Measurements from ENCODE around the gene PYGL.
A peak's percentile ranks its signal among the peaks of the same experiment; 100 is the strongest.

Gene PYGL

DNA sequence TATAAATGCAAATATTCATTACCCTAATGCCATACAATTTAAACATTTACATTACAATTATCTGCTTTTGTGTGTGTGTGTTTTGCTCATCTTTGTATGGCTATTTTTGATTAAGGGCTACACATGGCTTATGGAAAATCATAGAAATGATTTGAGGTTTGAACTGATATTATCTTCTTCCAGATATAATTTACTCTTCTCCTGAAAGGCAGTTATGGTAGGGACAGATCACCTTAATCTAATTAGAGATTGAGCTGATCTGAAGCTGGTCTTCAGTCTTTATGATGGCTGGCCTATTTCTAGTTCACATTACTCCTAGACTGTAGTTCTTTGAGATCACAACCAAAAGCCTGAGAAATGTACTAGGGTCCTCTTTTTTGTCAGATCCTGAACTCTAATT lies 56.8 kb downstream of the PYGL start:
- DNase-seq (ENCODE audit: low spot score), result no peak
- TF ChIP-seq, protein P1, sequence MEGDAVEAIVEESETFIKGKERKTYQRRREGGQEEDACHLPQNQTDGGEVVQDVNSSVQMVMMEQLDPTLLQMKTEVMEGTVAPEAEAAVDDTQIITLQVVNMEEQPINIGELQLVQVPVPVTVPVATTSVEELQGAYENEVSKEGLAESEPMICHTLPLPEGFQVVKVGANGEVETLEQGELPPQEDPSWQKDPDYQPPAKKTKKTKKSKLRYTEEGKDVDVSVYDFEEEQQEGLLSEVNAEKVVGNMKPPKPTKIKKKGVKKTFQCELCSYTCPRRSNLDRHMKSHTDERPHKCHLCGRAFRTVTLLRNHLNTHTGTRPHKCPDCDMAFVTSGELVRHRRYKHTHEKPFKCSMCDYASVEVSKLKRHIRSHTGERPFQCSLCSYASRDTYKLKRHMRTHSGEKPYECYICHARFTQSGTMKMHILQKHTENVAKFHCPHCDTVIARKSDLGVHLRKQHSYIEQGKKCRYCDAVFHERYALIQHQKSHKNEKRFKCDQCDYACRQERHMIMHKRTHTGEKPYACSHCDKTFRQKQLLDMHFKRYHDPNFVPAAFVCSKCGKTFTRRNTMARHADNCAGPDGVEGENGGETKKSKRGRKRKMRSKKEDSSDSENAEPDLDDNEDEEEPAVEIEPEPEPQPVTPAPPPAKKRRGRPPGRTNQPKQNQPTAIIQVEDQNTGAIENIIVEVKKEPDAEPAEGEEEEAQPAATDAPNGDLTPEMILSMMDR (IDR thresholded peaks at IDR 0.05; ENCODE audit: extremely low read depth, missing control alignments), result no peak

DNA sequence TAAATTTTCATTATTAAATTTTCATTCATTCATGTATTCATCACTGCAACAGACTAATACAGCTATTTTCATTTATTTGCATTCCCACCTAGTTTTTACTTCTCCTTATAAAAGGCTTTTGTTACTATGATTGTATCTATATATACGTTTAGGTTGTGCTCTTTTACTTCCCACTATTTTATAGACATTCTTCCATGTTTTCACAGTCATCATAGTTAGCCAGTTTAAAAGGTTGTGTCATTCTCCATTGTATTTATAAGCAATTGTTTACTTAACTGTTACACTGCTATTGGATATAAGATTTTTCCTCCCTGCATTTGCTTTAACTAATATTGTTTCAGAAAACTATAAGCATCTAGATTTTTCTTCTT lies 60.5 kb downstream of the PYGL start:
- no peak for DNase-seq (ENCODE audit: low spot score)
- TF ChIP-seq, protein P1 (IDR thresholded peaks at IDR 0.05; ENCODE audit: extremely low read depth, missing control alignments), result no peak

DNA sequence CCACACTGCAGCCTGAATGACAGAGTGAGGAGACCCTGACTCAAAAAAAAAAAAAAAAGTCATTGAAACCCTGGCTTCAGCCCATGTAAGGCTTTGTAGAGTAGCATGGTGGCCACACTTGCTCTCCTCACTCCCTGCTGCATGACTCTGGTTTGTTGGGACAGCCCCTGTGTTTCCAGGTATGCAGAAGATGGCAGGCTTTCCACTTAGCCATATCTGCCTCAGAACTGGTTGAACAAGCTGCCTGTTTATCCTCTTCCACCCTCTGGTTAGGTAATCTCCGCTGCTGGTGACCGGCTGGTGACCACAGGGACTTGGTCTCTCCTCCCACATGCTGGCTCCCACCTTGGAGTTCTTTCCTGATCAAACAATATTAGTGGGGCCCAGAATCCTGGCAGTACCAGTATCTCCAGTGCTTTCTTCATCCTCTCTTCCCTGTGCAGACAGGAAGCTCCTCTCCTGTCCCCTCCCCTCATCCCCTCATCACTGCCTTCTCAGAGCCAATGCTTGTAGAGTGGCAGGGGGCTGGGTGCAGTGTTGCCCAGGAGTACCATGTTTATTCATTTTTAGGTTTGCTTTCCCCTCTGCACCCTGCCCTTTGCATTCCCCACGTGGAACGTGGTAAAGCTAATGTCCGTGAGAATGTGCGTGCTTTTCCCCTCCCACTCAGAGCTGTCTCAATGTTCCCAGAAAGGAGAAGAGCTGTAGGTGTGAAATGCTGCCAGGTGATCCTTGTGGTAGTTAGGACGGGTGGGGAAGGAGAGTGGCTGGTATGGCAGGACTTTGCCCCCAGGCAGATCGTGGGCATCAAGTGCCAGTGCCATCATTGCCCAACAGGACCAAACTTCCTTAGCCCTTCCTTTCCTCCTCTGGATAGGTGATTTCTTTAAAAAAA lies 61.1 kb downstream of the PYGL start:
- DNase-seq (ENCODE audit: low spot score), result no peak

DNA sequence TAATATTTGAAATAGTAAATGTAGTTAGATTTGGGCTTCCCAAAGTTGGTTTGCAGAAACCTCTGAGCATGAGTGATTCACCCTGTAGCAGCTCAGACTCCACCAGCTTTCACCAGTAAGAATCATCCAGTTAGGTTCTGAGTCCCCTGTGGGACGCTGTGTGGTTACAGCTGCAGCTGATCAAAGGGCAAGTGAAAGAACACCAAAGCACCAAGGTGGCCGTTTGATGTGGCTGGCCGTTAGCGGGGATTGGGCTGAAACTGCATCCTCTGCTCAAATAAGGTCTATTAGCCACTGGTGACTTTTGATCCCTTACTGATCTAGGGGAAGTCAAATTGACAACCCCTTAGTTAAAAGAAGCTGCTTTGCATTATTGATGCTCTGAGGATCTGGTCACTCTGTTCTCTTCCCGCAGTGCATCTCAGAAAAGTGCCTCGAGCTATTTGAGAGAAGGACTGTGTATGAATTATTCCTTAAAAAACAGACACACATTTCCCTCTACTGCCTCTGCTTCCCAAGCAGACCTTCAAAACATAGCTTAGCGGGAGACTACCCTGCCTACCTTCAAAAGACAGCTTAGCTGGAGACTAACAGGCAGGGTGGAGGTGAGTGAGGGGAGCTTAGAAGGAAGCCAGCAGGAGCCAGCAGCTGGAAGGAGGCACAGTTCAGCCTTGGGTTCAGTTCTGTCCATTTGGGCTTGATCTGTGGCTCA lies 68.8 kb downstream of the PYGL start:
- TF ChIP-seq, protein P1 (IDR thresholded peaks at IDR 0.05; ENCODE audit: extremely low read depth, missing control alignments), result no peak
- DNase-seq (ENCODE audit: low spot score), result peak; percentile 88

More for the DNA sequence above, 61.1 kb downstream of the PYGL start:
- TF ChIP-seq, protein P1 (IDR thresholded peaks at IDR 0.05; ENCODE audit: extremely low read depth, missing control alignments), result no peak

DNA sequence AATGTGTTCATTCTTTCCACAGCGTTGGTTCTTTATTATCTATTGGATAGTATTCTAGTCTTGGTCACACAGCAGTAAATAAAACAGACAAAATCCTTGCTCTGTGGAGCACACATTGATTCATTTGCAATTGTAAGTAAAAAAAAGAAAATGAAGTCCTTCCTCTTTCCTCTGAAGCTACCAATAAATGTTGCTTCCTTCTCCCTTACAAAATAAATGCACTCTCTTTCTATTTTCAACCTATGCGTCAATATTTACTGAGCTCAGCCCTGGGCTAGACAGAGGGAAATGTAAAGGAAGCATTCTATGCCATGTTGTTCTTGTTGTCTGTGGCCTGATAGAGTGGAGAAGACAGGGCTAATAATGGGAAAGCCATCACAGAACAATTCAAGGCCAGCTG lies 69.5 kb downstream of the PYGL start:
- no peak for DNase-seq (ENCODE audit: low spot score)
- TF ChIP-seq, protein P1 (IDR thresholded peaks at IDR 0.05; ENCODE audit: extremely low read depth, missing control alignments), result no peak

DNA sequence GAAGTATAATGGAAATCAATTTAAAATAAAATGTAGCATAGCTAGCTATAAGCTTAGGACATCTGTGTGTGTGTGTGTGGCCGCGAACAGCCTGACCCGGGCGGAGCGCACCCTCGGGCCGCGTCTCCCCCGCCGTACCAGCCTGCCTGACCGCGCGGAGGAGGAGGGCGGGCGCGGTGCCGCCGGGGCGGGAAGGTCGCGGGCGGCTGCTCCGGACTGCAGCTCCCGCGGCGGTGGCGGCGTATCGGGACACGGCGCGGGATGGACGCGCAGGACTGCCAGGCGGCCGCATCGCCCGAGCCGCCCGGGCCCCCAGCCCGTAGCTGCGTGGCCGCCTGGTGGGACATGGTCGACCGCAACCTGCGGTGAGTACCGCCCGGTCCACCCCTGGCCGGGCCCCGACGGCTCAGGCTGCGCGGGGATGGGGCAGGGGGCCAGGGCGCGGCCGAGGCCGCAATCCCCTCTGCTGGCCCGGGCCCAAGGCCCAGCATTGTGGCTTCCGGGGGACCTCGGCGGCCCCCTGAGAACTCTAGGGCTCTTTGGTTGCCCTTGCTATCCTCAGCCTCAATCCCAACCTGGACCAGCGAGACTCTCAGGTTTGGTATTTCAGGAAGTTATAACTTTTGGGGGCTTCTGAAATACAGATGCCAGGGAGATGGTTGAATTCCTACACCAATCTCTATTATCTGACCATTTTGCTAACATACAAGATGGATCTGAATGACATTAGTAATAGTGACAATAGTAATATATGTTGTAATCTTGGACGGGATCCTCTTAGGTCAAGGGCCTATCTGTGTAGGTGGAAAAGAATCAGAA lies 72.2 kb downstream of the PYGL start, which contains the start of gene ABHD12B:
Gene ABHD12B (plus strand): TSS at position 140 of the 819 bp plus-strand sequence. CDS start 122 bp downstream, at position 262.
- DNase-seq (ENCODE audit: low spot score), result no peak
- TF ChIP-seq, protein P1 (IDR thresholded peaks at IDR 0.05; ENCODE audit: extremely low read depth, missing control alignments), result no peak

All from GM20000 (cell line).